GM23248 (cell line): ENCODE results near the gene PHIP.

Experiments used
- EZH2 ChIP-seq: fragments of 200-600 bp; sonication (generic); IDR thresholded peaks from 2 replicates; pipeline ENCODE4 v1.6.1; 2018; ENCODE audit warnings: antibody characterized with exemption, mild to moderate bottlenecking; ENCODE audit not compliant: insufficient read depth, poor library complexity, severe bottlenecking
- EZH2phosphoT487 ChIP-seq: fragments of 200-600 bp; sonication (generic); IDR thresholded peaks from 2 replicates; pipeline ENCODE4 v1.6.1; 2018; ENCODE audit warnings: antibody characterized with exemption, moderate library complexity, mild to moderate bottlenecking, low read depth; ENCODE audit not compliant: insufficient read depth

DNA sequence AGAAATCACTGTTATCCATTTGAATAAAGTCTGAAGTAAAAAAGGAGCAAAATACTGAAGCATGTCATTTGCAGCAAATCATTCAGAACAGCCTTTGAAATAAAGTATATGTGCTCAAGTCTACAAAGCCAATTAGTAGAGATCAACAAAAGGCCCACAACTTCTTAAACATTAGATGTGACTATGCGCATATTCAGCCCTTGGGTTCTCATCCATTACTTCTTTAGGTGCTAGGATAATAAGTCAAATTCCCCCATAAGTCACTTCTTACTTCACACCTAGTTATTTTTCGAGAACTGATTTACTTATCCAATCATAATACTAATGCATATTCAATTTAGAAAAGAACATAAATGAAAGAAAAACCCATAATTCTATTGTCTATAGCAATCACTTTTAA lies 31.0 kb downstream of the PHIP start:
- TF ChIP-seq EZH2 (no peak), EZH2phosphoT487 (no peak)
